ENCODE results near the gene CHKA. TPM values are rescaled to one million over a fixed set of nuclear protein-coding genes. Genes with fewer than 3 reads are reported as not detected.

CHKA gene
- 3.1 and 8.1 TPM in 2 replicates for total RNA-seq

GRCh38 chr11:68121067-68121899 lies at the start of gene CHKA:
CHKA (minus strand) TSS chr11:68121388; CDS start chr11:68121177, 211 bp downstream.

GRCh38 chr11:68038718-68039525 lies 82.3 kb downstream of the CHKA start, which contains the start of gene TCIRG1:
TCIRG1 (plus strand) TSS chr11:68039025; CDS start chr11:68041272, 2,247 bp downstream.

DNA sequence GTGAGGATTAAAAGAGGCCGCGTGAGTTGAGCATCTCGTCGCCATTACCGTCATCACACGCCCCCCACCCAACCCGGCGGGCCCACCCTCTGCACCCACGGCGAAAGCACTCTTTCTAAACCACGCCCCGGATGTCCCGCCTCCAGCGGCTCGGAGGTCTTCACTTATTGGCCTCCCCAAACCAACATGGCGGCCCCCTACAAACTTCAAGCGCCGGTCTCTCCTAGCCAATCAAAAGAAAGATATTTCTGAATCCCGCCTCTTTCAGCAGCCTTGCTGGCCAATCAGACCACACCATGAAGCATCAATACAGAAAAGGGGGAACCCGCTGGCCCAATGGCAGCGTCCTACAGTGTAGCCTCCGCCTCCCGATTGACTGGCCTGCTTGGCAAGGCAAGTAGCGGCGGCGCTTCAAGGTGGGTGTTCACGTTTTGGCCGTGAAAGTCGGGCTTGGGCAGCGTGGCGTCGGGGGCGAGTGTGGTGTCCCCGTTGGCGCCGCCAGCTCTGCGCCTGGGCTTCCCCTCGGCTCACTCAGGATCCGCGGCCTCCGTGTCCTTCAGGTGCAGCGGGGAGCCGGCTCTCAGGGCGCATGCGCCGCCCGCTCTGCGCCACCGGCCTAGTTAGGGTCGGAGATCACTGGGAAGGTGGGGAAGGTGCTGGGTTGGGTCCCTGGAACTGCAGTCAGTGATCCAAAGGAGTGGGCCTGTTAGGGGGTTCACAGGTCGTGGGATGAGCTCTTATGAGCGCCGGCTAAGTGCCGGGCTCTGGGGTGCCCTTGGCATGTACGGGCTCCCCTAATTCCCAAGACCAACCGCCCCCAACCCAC lies 90.7 kb downstream of the CHKA start, which contains the start of gene NDUFS8:
Gene NDUFS8, plus strand, starts transcription at position 364 of the 826 bp plus-strand sequence. CDS start 1,471 bp downstream, outside the sequence.

DNA sequence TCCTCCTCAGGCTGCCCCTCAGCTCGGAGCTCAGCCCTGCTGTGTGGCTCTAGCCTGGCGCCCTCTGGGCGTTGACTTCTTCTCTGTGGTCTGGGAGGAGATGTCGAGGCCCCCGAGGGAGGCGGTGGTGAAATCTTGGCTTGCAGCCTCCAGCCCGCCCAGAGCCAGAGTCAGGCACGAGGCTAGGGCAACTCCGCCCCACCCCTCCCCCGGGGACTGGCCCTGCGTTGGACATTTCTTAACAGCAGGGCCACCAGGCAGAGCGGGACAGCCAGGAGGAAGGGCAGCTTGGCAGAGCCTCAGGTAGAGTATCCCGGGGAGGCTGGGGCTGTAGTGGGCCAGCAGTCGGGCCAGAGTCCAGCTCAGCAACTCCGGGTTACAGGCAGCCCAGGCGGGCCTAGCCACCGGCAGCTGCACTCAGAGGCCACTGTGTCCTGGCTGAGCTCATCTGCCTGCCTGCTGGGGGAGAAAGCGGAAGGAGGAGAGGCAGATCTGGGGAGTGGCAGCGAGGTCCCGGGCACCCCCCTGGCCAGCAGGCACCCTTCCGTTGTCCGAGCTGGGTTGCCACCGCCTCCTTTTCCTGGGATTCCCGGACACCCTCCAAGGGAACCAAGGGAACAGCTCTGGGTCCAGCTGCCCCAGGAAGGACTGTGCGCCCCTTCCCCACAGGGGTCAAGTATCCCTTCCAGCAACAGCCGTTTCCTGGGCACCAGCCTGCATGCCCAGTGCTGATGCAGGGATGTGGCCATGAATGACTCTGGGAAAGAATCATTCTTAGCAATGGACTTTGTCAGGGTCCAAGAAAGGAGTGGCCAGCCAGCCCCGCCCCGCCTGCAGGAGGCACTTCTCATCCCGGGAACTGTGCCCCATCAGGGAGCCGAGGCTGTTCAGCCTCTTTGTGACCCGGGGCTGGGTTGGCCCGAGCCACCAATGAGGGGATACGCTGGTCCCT lies 110.8 kb downstream of the CHKA start, which contains the start of gene ALDH3B1:
Gene ALDH3B1, plus strand, starts transcription at position 238 of the 952 bp plus-strand sequence. CDS start 4,971 bp downstream, outside the sequence.

DNA sequence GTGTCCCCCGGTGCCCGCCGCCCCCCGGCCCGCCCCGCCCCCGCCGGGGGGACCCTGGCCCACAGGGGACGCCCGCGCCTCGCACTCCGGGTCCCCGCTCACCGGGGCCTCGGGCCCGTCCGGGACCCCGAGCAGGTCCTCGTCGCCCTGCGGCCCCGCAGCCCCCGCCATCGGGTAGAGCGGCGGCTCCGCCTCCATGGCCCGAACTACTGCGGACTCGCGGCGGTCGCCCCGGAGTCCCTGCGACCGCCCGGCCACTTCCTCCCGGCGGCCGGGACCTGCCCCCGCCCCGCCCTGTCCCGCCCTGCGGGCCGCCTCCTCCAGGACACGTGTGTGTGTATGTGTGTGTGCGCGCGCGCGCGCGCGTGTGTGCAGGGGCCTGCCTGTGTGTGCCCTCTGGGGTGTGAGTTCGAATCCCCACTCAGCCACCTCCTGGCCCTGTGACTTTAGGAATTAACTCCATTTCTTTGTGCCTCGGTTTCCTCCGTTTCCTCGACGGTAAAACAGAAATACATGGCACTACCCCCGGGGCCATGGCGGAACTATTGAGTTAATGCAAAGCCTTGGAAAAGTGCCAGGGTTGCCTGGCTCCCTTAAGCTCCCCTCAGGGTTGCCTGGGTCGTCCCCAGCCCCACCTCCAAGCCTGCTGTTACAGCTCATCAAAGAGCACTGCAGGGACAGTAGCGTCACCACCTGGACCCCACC lies 117.2 kb downstream of the CHKA start, which contains the start of gene UNC93B1:
Gene UNC93B1, minus strand, starts transcription at position 252 of the 705 bp plus-strand sequence. Its CDS starts 54 bp downstream, at position 198.

Other genes with a start within 250 kb of the CHKA start
- gene UNC93B1, start 117.3 kb downstream of the CHKA start, total RNA-seq, result 48.2 and 51.4 TPM in 2 replicates
- gene ALDH3B1, start 111.1 kb downstream of the CHKA start, total RNA-seq, result 3.9 and 11.7 TPM in 2 replicates
- 120 and 151 TPM in 2 replicates for gene NDUFS8, start 90.7 kb downstream of the CHKA start, total RNA-seq
- 56.3 and 78.8 TPM in 2 replicates for gene TCIRG1, start 82.4 kb downstream of the CHKA start, total RNA-seq
- gene KMT5B, start 91.9 kb upstream of the CHKA start, total RNA-seq, result 24.1 and 27.5 TPM in 2 replicates
- gene C11orf24, start 150.6 kb upstream of the CHKA start, total RNA-seq, result 15.6 and 31.8 TPM in 2 replicates
- gene LRP5, start 191.2 kb upstream of the CHKA start, total RNA-seq, result 24.3 and 38.4 TPM in 2 replicates